NCI-H510A (cell line): ENCODE results near the gene HOXB3.
"Not testable (repeated sequence)": the region's sequence is repeated elsewhere in the genome, so short reads cannot be mapped to it uniquely, and the experiment has no call there.

ENCODE experiments used
- DNase-seq: peaks from one replicate; lab custom pipeline; 2025; lab: John Stamatoyannopoulos, UW

HOXB3 gene

GRCh38 chr17:48526608-48527546 lies 63.2 kb downstream of the HOXB3 start:
- no peak for DNase-seq

GRCh38 chr17:48523010-48523409 lies 67.0 kb downstream of the HOXB3 start:
- DNase-seq = no peak

- DNase-seq = peak; percentile 85
These were observed 67.9 kb downstream of the HOXB3 start for GRCh38 chr17:48522031-48522653.

GRCh38 chr17:48520631-48521079 lies 69.4 kb downstream of the HOXB3 start:
- DNase-seq = no peak

GRCh38 chr17:48519427-48519826 lies 70.6 kb downstream of the HOXB3 start:
- DNase-seq = no peak

GRCh38 chr17:48517478-48517877 lies 72.6 kb downstream of the HOXB3 start:
- DNase-seq = no peak

GRCh38 chr17:48515925-48516900 lies 73.8 kb downstream of the HOXB3 start:
- DNase-seq = no peak

GRCh38 chr17:48514477-48514876 lies 75.6 kb downstream of the HOXB3 start:
- no peak for DNase-seq

- DNase-seq = no peak
These were observed 76.2 kb downstream of the HOXB3 start for GRCh38 chr17:48513666-48514455.

- no peak for DNase-seq
These were observed 76.9 kb downstream of the HOXB3 start for GRCh38 chr17:48513097-48513496.

- no peak for DNase-seq
These were observed 79.1 kb downstream of the HOXB3 start for GRCh38 chr17:48510761-48511604.

GRCh38 chr17:48510381-48510760 lies 79.7 kb downstream of the HOXB3 start:
- no peak for DNase-seq

GRCh38 chr17:48509708-48510107 lies 80.3 kb downstream of the HOXB3 start:
- DNase-seq = not testable (repeated sequence)

GRCh38 chr17:48506246-48506645 lies 83.8 kb downstream of the HOXB3 start:
- no peak for DNase-seq

- DNase-seq = peak; percentile 71
These were observed 84.3 kb downstream of the HOXB3 start for GRCh38 chr17:48505788-48506187.

- DNase-seq = no peak
These were observed 85.1 kb downstream of the HOXB3 start for GRCh38 chr17:48504953-48505352.

- DNase-seq = no peak
These were observed 86.3 kb downstream of the HOXB3 start for GRCh38 chr17:48503747-48504146.

GRCh38 chr17:48502901-48503300 lies 87.1 kb downstream of the HOXB3 start:
- no peak for DNase-seq

- DNase-seq = no peak
These were observed 87.7 kb downstream of the HOXB3 start for GRCh38 chr17:48502312-48502711.
